Breast epithelium (tissue), 4 donors: ENCODE data around the gene APBB2. TPM values are rescaled to one million over a fixed set of nuclear protein-coding genes. Genes with fewer than 3 reads are reported as not detected.

ENCODE experiments used
- DNase-seq, 2 donors: peaks; one replicate each; pipeline ENCODE4 v3.0.0-alpha.2; 2019; ENCODE audit warnings: low spot score in 2 of 2
- H3K27ac ChIP-seq, 2 donors: fragments of 200-600 bp; sonication (generic) in 1 of 2; one replicate each; pipeline ENCODE4 v1.5.1; 2016 to 2019; ENCODE audit warnings: mild to moderate bottlenecking in 1 of 2
- H3K27me3 ChIP-seq, 2 donors: fragments of 200-600 bp; sonication (generic) in 1 of 2; one replicate each; pipeline versions ENCODE4 v1.5.1 to v1.6.0; 2017 to 2019; ENCODE audit warnings: control low read depth in 1 of 2, mild to moderate bottlenecking in 1 of 2
- H3K36me3 ChIP-seq: fragments of 200-600 bp; one replicate; pipeline ENCODE4 v1.5.1; 2019
- H3K4me1 ChIP-seq, 2 donors: fragments of 200-600 bp; sonication (generic); one replicate each; pipeline ENCODE4 v1.5.1; 2016 to 2019; ENCODE audit warnings: control low read depth in 1 of 2
- H3K4me3 ChIP-seq, 3 donors: fragments of 200-600 bp; sonication (generic); 1 replicate in 2 of 3; 2 replicates in 1 of 3; pipeline ENCODE4 v1.5.1; 2016 to 2019; ENCODE audit warnings: mild to moderate bottlenecking in 3 of 3, moderate library complexity in 2 of 3
- H3K9me3 ChIP-seq, 2 donors: fragments of 200-600 bp; sonication (generic) in 1 of 2; one replicate each; pipeline ENCODE4 v1.5.1; 2016 to 2019; ENCODE audit warnings: control low read depth in 1 of 2
- POLR2A ChIP-seq: fragments of 450-650 bp; IDR thresholded peaks from one replicate; pipeline ENCODE4 v1.6.1; 2016; ENCODE audit warnings: antibody characterized with exemption, mild to moderate bottlenecking, moderate library complexity
- POLR2AphosphoS5 ChIP-seq, 3 donors: sonication (generic); formaldehyde crosslinking; IDR thresholded peaks; one replicate each; pipeline ENCODE4 v1.6.1; 2017; ENCODE audit warnings: antibody characterized with exemption in 3 of 3
- intact Hi-C: fragments of 100-400 bp; cut with DNase I; formaldehyde crosslinking; loops from one replicate; pipeline ENCODE4 v1.15.1; 2023; ENCODE audit warnings: low total_unique reads
- total RNA-seq, 3 donors: library from RNA; depleted of rRNA; stranded (reverse); fragments of >200 nt; gene quantifications; one replicate each; pipeline ENCODE4 v1.1.0, GENCODE V29; 2016
- TF ChIP-seq, protein P1 (sequence below), 3 donors: fragments of 450-650 bp; IDR thresholded peaks; one replicate each; pipeline ENCODE4 v1.5.1; 2016 to 2017; ENCODE audit warnings: antibody characterized with exemption in 3 of 3, mild to moderate bottlenecking in 3 of 3, moderate library complexity in 3 of 3

APBB2 gene
- total RNA-seq, 3 donors from 2014 or later: 87.4 to 192 (median 153) TPM

DNA sequence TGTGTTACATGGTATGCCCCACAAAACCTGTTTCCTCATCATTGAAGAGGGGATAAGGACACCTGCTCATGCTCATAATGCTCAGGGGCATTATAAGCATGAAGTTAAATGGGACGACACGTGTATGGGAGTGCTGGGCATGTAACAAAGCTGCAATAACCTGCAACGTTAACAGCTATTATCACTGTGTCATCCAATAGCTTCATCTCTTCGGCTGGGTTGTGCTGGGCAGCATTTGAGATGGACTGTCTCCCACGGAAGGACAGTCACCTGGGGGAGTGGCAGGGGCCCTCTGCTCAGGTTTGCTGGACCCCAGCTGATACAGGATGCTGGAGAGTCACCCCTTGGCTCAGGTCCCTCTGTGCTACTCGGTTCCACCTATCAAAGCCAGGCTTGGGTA lies 370.1 kb downstream of the APBB2 start:
- H3K4me3 ChIP-seq: no peak overlapping the region
- no peak for TF ChIP-seq POLR2A
- no peak for TF ChIP-seq POLR2AphosphoS5 (IDR thresholded peaks at IDR 0.05)
- TF ChIP-seq, protein P1, sequence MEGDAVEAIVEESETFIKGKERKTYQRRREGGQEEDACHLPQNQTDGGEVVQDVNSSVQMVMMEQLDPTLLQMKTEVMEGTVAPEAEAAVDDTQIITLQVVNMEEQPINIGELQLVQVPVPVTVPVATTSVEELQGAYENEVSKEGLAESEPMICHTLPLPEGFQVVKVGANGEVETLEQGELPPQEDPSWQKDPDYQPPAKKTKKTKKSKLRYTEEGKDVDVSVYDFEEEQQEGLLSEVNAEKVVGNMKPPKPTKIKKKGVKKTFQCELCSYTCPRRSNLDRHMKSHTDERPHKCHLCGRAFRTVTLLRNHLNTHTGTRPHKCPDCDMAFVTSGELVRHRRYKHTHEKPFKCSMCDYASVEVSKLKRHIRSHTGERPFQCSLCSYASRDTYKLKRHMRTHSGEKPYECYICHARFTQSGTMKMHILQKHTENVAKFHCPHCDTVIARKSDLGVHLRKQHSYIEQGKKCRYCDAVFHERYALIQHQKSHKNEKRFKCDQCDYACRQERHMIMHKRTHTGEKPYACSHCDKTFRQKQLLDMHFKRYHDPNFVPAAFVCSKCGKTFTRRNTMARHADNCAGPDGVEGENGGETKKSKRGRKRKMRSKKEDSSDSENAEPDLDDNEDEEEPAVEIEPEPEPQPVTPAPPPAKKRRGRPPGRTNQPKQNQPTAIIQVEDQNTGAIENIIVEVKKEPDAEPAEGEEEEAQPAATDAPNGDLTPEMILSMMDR (IDR thresholded peaks at IDR 0.05): no peak
- no peaks in the 10 kb centered on the region for H3K27me3 ChIP-seq
- H3K4me1 ChIP-seq: peaks cover 0 to 12% of the 10 kb centered on the region in 2 donors
- no peak overlapping the region for H3K27ac ChIP-seq
- DNase-seq: no peak
- no peaks in the 10 kb centered on the region for H3K9me3 ChIP-seq
- intact Hi-C loops: no loop called here
- no peaks in the 10 kb centered on the region for H3K36me3 ChIP-seq

DNA sequence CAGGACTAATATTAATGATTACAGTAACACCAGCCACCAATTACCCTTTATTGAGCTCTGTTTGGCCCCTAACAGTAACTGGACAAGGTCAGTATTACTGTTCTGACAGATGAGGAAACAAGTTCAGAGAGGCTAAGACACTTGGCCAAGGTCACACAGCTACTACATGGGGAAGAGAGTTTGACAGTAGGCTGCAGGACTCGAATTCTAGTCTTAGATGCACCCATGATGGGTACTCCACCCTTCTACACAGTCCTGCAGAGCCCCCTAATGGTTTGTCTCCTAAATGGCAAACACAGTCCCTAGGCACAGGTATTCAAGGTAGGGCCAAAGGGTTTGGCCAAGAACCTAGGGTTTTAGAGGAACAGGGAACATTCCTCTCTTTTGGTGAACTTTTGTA lies 370.6 kb downstream of the APBB2 start:
- DNase-seq: no peak
- intact Hi-C loops: no loop called here
- no peak overlapping the region for H3K4me3 ChIP-seq
- TF ChIP-seq POLR2A: no peak
- TF ChIP-seq POLR2AphosphoS5 (IDR thresholded peaks at IDR 0.05): no peak
- TF ChIP-seq, protein P1 (IDR thresholded peaks at IDR 0.05): no peak
- H3K9me3 ChIP-seq: no peaks in the 10 kb centered on the region
- no peaks in the 10 kb centered on the region for H3K36me3 ChIP-seq
- H3K27ac ChIP-seq: no peak overlapping the region
- no peaks in the 10 kb centered on the region for H3K27me3 ChIP-seq
- peaks cover 0 to 12% of the 10 kb centered on the region in 2 donors for H3K4me1 ChIP-seq

DNA sequence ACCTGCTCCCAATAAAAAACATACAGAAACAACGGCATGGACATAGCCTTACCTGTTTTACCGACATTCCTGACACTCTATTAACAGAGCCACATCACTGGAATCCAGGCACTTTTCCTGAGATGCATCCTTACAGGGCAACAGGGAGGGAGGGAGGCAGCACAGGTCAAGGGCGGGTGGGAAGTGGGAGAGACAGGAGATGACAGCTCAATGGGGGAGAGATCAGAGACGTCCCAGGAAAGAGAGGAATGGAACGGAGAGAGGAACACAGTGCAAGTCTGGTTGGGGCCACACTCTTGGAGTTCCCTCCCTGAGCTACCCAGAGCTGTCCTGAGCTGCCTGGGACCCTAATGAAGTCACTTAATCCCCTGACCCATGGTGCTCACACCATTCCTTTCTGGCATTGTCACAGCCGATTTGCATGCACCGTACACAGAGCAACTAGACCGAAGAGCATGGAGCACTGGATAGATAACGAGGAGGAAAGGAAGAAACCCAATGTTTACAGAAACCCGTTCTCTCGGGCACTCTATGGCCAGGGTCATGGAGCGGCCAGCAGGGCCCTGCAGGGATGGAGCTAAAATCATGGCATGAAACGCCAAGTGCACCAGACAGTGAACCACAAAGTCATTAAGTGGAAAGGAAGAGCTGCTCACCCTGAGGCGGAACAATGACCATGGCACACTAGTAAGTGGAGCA lies 371.5 kb downstream of the APBB2 start:
- DNase-seq: peak; percentile 32 to 62
- TF ChIP-seq POLR2A: no peak
- no peak for TF ChIP-seq POLR2AphosphoS5 (IDR thresholded peaks at IDR 0.05)
- TF ChIP-seq, protein P1 (IDR thresholded peaks at IDR 0.05): no peak
- H3K4me3 ChIP-seq: no peak overlapping the region
- H3K27ac ChIP-seq: peak overlapping the region in 1 of 2 donors; percentile 36
- H3K27me3 ChIP-seq: no peaks in the 10 kb centered on the region
- H3K9me3 ChIP-seq: no peaks in the 10 kb centered on the region
- intact Hi-C loops: no loop called here
- H3K36me3 ChIP-seq: no peaks in the 10 kb centered on the region
- peaks cover 0 to 12% of the 10 kb centered on the region in 2 donors for H3K4me1 ChIP-seq

DNA sequence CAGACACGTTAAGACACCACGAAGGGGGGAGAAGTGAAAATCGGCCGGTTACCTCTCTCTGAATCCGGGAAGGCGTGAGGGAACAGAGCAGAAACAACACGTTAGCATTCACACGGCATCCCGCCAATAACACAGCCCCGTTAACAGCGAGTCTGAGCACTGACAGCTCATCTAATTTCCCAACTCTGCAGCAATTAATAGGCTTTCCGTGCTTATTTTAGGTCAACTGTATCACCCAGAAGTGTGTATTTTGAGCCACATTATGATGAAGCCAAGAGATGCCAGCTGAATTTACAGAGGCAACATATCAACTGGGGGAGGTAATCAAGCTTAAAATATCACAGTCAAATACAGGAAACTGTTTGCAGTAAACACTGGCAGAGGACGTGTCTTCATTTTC lies 372.0 kb downstream of the APBB2 start:
- DNase-seq: no peak
- Histone ChIP-seq H3K36me3 (no peaks in the 10 kb centered on the region), H3K27me3 (no peaks in the 10 kb centered on the region), H3K4me3 (no peak overlapping the region), H3K27ac (peak overlapping the region in 1 of 2 donors; percentile 36), H3K4me1 (peaks cover 0 to 12% of the 10 kb centered on the region in 2 donors), H3K9me3 (no peaks in the 10 kb centered on the region)
- intact Hi-C loops: no loop called here
- no peak for TF ChIP-seq POLR2A
- no peak for TF ChIP-seq POLR2AphosphoS5 (IDR thresholded peaks at IDR 0.05)
- TF ChIP-seq, protein P1 (IDR thresholded peaks at IDR 0.05): no peak

DNA sequence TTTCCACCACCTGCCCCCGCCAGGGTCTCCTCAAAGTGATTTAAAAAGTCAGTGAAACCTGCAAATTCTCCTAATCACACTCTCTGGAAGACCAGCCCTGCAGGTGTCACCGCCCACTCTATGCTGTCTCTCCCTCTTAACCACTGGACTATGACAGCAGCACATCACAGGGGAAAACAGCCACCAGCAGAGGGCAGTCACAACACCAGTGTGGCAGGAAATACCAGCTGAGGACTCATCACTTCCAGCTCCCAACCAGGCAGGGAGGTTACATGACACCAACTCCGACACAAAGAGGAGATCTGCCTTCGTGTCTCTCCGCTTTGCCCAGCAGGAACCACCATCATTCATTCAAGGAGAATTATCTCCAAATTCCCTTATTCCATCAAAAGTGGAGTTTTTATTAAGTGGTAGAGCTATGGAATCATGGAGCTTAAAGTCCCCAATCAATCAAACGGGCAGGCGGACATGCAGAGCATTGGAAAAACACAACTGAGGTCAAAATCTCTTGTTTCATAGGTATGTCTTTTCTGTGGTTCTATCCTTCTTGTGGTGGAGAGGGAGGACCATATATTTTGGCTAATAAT lies 373.3 kb downstream of the APBB2 start:
- no peaks in the 10 kb centered on the region for H3K9me3 ChIP-seq
- TF ChIP-seq POLR2A (no peak), POLR2AphosphoS5 (IDR thresholded peaks at IDR 0.05) (no peak)
- TF ChIP-seq, protein P1 (IDR thresholded peaks at IDR 0.05): peak; percentile 18 to 54 (median 39)
- no peaks in the 10 kb centered on the region for H3K27me3 ChIP-seq
- no peak overlapping the region for H3K4me3 ChIP-seq
- intact Hi-C loops: no loop called here
- H3K27ac ChIP-seq: peak overlapping the region in 1 of 2 donors; percentile 12
- peak; percentile 29 to 71 for DNase-seq
- H3K4me1 ChIP-seq: peaks cover 0 to 12% of the 10 kb centered on the region in 2 donors
- H3K36me3 ChIP-seq: no peaks in the 10 kb centered on the region
